Stimulated activated CD4-positive, alpha-beta T cell treated with anti-CD3 and anti-CD28 coated beads, Interleukin-1b, Interleukin-23, amount 100 ng/mL, for 48 hours (primary cell): Measurements from ENCODE around the gene YTHDF1.
A peak's percentile ranks its signal among the peaks of the same experiment; 100 is the strongest.

ENCODE experiments used
- DNase-seq: peaks from one replicate; pipeline ENCODE4 v3.0.0-alpha.2; 2020

Gene YTHDF1

GRCh38 chr20:63182425-63182824 lies 33.5 kb downstream of the YTHDF1 start:
- DNase-seq = no peak

GRCh38 chr20:63181226-63181625 lies 34.7 kb downstream of the YTHDF1 start:
- DNase-seq = no peak

GRCh38 chr20:63180569-63181185 lies 35.3 kb downstream of the YTHDF1 start:
- DNase-seq = no peak

GRCh38 chr20:63179687-63180568 lies 36.0 kb downstream of the YTHDF1 start:
- DNase-seq = no peak

- DNase-seq = peak; percentile 57
Measured at GRCh38 chr20:63178889-63179686, 36.8 kb downstream of the YTHDF1 start.

GRCh38 chr20:63178446-63178820 lies 37.5 kb downstream of the YTHDF1 start:
- DNase-seq = no peak

- no peak for DNase-seq
Measured at GRCh38 chr20:63177785-63178445, 38.0 kb downstream of the YTHDF1 start.

GRCh38 chr20:63177134-63177784 lies 38.7 kb downstream of the YTHDF1 start:
- DNase-seq = peak; percentile 37

- DNase-seq = no peak
Measured at GRCh38 chr20:63176427-63177133, 39.4 kb downstream of the YTHDF1 start.

- DNase-seq = no peak
Measured at GRCh38 chr20:63176034-63176426, 39.9 kb downstream of the YTHDF1 start.

- no peak for DNase-seq
Measured at GRCh38 chr20:63175038-63175895, 40.7 kb downstream of the YTHDF1 start.

- no peak for DNase-seq
Measured at GRCh38 chr20:63174309-63175037, 41.5 kb downstream of the YTHDF1 start.

- no peak for DNase-seq
Measured at GRCh38 chr20:63173552-63174191, 42.3 kb downstream of the YTHDF1 start.

GRCh38 chr20:63172726-63173125 lies 43.2 kb downstream of the YTHDF1 start:
- no peak for DNase-seq

GRCh38 chr20:63171991-63172390 lies 43.9 kb downstream of the YTHDF1 start:
- DNase-seq = no peak

GRCh38 chr20:63169681-63170080 lies 46.2 kb downstream of the YTHDF1 start:
- DNase-seq = no peak

GRCh38 chr20:63168861-63169260 lies 47.1 kb downstream of the YTHDF1 start:
- DNase-seq = no peak

- DNase-seq = no peak
Measured at GRCh38 chr20:63167918-63168520, 47.9 kb downstream of the YTHDF1 start.
